Measurements from ENCODE around the gene NHLRC2. TPM values are rescaled to one million over a fixed set of nuclear protein-coding genes. Genes with fewer than 3 reads are reported as not detected.
A peak's percentile ranks its signal among the peaks of the same experiment; 100 is the strongest.
"Not testable (repeated sequence)": the region's sequence is repeated elsewhere in the genome, so short reads cannot be mapped to it uniquely, and the experiment has no call there.

NHLRC2 gene, protein sequence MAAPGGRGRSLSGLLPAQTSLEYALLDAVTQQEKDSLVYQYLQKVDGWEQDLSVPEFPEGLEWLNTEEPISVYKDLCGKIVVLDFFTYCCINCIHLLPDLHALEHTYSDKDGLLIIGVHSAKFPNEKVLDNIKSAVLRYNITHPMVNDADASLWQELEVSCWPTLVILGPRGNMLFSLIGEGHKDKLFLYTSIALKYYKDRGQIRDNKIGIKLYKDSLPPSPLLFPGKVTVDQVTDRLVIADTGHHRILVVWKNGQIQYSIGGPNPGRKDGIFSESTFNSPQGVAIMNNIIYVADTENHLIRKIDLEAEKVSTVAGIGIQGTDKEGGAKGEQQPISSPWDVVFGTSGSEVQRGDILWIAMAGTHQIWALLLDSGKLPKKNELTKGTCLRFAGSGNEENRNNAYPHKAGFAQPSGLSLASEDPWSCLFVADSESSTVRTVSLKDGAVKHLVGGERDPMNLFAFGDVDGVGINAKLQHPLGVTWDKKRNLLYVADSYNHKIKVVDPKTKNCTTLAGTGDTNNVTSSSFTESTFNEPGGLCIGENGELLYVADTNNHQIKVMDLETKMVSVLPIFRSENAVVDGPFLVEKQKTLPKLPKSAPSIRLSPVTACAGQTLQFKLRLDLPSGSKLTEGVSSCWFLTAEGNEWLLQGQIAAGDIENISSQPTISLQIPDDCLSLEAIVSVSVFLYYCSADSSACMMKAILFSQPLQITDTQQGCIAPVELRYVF
- total RNA-seq (ENCODE audit: low replicate concordance), result 38.0 and 47.6 TPM in 2 replicates

DNA sequence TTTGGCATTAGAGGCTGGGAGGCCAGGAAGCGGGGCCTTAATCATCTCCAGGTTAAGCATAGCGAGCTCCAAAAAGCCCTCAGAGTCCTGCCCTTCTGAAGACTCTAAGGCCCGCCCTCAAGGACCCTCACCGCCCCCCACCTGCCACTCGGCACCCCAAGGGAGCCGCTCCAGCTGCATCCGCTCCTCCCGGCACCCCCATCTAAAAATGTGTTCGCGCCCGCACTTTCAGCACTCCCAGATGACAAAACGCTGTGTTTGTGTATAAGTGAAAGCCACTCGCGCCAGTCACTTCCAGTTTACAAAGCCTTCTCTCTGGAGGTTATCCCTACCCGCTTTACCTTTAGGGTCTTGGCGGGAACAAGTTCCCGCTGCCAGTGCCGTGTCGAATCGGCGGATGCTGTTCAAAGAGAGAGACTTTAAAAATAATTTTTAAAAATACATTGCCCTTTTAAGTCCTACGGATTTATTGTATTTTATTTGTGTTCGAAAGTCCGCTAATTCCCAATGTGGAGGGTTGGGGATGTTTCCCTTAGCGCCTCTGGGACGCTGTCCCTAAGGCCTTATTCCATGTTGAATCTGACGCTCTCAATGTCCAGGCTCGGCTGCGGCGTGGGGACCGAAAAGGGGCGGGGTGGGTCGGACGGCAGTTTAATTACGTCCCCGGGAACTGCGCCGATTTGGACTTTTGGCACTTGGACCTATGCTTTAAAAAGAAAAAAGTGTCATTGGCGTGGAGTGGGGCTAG is at the start of gene NHLRC2, which contains the start of gene DCLRE1A:
TSS of gene NHLRC2 (plus strand) at position 649 of the 748 bp plus-strand sequence. CDS start 212 bp downstream, outside the sequence.
TSS of gene DCLRE1A (minus strand) at position 70 of the 748 bp plus-strand sequence. CDS start 900 bp downstream, outside the sequence.
- H3K4me2 ChIP-seq, result peak within 1 kb of the TSS; percentile 93
- H3K27me3 ChIP-seq, result no peaks in the 10 kb centered on the region
- H3K27ac ChIP-seq, result peak within 1 kb of the TSS; percentile 67
- TF ChIP-seq EZH2phosphoT487 (IDR thresholded peaks at IDR 0.05) (peak; percentile 48), EZH2 (IDR thresholded peaks at IDR 0.05) (no peak)
- H3K4me3 ChIP-seq, result peak within 1 kb of the TSS; percentile 86
- peaks cover 5% of the 10 kb centered on the region for H3K36me3 ChIP-seq
- peaks cover 48% of the 10 kb centered on the region for H3K4me1 ChIP-seq
- H4K20me1 ChIP-seq (ENCODE audit: low read depth), result no peaks in the 10 kb centered on the region
- Mint-ChIP-seq H3K9me3 (no peaks in the 10 kb centered on the region), H3K27ac (peak within 1 kb of the TSS; percentile 100), H3K4me1 (peaks cover 42% of the 10 kb centered on the region), H3K4me3 (peak within 1 kb of the TSS; percentile 96), H3K27me3 (ENCODE audit: insufficient read depth, low read depth) (no peaks in the 10 kb centered on the region), H3K36me3 (peaks cover 13% of the 10 kb centered on the region)
- peaks cover 76% of the 10 kb centered on the region for H3K79me2 ChIP-seq (ENCODE audit: low read depth)
- H3K9ac ChIP-seq, result peak within 1 kb of the TSS; percentile 78
- DNase-seq (ENCODE audit: low spot score), result peak; percentile 88
- H3F3A ChIP-seq (ENCODE audit: low read depth), result peaks cover 3% of the 10 kb centered on the region
- H3K9me3 ChIP-seq (ENCODE audit: low read depth), result no peaks in the 10 kb centered on the region
- H2AFZ ChIP-seq (replicated peaks), result peak within 1 kb of the TSS; percentile 97

DNA sequence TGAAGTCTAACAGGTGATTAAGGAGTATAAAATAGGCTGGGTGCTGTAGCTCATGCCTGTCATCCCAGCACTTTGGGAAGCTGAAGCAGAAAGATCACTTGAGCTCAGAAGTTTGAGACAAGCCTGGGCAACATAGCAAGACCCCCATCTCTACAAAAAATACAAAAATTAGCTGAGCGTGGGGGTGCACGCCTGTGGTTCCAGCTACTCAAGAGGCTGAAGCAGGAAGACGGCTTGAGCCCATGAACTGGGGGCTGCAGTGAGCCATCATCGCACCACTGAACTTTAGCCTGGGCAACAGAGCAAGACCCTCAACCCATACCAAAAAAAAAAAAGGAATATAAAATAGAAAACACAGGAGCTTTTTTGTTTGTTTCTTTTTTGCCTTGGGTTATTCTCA is 48.0 kb upstream of the NHLRC2 start:
- TF ChIP-seq EZH2 (IDR thresholded peaks at IDR 0.05) (no peak), EZH2phosphoT487 (IDR thresholded peaks at IDR 0.05) (no peak)
- TF ChIP-seq, protein P1, sequence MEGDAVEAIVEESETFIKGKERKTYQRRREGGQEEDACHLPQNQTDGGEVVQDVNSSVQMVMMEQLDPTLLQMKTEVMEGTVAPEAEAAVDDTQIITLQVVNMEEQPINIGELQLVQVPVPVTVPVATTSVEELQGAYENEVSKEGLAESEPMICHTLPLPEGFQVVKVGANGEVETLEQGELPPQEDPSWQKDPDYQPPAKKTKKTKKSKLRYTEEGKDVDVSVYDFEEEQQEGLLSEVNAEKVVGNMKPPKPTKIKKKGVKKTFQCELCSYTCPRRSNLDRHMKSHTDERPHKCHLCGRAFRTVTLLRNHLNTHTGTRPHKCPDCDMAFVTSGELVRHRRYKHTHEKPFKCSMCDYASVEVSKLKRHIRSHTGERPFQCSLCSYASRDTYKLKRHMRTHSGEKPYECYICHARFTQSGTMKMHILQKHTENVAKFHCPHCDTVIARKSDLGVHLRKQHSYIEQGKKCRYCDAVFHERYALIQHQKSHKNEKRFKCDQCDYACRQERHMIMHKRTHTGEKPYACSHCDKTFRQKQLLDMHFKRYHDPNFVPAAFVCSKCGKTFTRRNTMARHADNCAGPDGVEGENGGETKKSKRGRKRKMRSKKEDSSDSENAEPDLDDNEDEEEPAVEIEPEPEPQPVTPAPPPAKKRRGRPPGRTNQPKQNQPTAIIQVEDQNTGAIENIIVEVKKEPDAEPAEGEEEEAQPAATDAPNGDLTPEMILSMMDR (IDR thresholded peaks at IDR 0.05), result no peak
- no peaks in the 10 kb centered on the region for H4K20me1 ChIP-seq (ENCODE audit: low read depth)
- no peak overlapping the region for H3K27ac ChIP-seq
- no peaks in the 10 kb centered on the region for H3K36me3 ChIP-seq
- H3K79me2 ChIP-seq (ENCODE audit: low read depth), result no peaks in the 10 kb centered on the region
- H3K4me2 ChIP-seq, result no peak overlapping the region
- peaks cover 3% of the 10 kb centered on the region for H3K27me3 Mint-ChIP-seq (ENCODE audit: insufficient read depth, low read depth)
- no peaks in the 10 kb centered on the region for H3K4me1 ChIP-seq
- no peaks in the 10 kb centered on the region for H3K4me1 Mint-ChIP-seq
- H3K9ac ChIP-seq, result no peak overlapping the region
- H3K9me3 Mint-ChIP-seq, result no peaks in the 10 kb centered on the region
- no peak for DNase-seq (ENCODE audit: low spot score)
- H3K36me3 Mint-ChIP-seq, result no peaks in the 10 kb centered on the region
- no peak overlapping the region for H3K4me3 ChIP-seq
- no peak overlapping the region for H3K27ac Mint-ChIP-seq
- H3K9me3 ChIP-seq (ENCODE audit: low read depth), result no peaks in the 10 kb centered on the region
- H2AFZ ChIP-seq (replicated peaks), result no peak overlapping the region
- H3K27me3 ChIP-seq, result no peaks in the 10 kb centered on the region
- H3K4me3 Mint-ChIP-seq, result no peak overlapping the region
- no peaks in the 10 kb centered on the region for H3F3A ChIP-seq (ENCODE audit: low read depth)

DNA sequence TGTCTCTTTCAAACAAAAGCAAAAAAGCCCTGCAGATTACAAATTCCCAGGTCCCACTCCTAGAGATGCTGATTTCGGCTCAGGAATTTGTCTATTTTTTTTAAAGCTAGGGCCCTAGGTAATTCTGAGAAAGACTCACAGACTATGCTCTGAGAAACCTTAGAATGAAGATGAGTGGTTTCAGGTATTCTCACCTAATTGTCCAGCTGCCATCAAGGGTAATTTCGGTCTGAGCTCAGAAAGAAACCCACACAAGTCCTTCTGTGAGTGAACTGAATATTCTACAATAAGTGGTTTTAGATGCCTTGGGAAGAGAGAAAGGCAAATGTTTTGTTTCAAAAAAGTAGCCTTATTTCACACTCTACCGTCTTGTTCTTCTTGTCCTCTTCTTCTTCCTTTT is 46.3 kb upstream of the NHLRC2 start:
- DNase-seq (ENCODE audit: low spot score), result no peak
- H3K9me3 ChIP-seq (ENCODE audit: low read depth), result no peaks in the 10 kb centered on the region
- H3K4me3 Mint-ChIP-seq, result no peak overlapping the region
- no peak overlapping the region for H3K27ac ChIP-seq
- H4K20me1 ChIP-seq (ENCODE audit: low read depth), result no peaks in the 10 kb centered on the region
- H3K4me1 Mint-ChIP-seq, result no peaks in the 10 kb centered on the region
- H3K4me2 ChIP-seq, result no peak overlapping the region
- no peak for TF ChIP-seq EZH2 (IDR thresholded peaks at IDR 0.05)
- TF ChIP-seq, protein P1 (IDR thresholded peaks at IDR 0.05), result no peak
- no peak overlapping the region for H3K27ac Mint-ChIP-seq
- H3K27me3 Mint-ChIP-seq (ENCODE audit: insufficient read depth, low read depth), result peaks cover 3% of the 10 kb centered on the region
- no peaks in the 10 kb centered on the region for H3K27me3 ChIP-seq
- no peaks in the 10 kb centered on the region for H3K36me3 Mint-ChIP-seq
- H3K4me3 ChIP-seq, result no peak overlapping the region
- H3K4me1 ChIP-seq, result no peaks in the 10 kb centered on the region
- no peaks in the 10 kb centered on the region for H3F3A ChIP-seq (ENCODE audit: low read depth)
- H2AFZ ChIP-seq (replicated peaks), result no peak overlapping the region
- H3K36me3 ChIP-seq, result no peaks in the 10 kb centered on the region
- H3K9ac ChIP-seq, result no peak overlapping the region
- H3K79me2 ChIP-seq (ENCODE audit: low read depth), result no peaks in the 10 kb centered on the region
- no peaks in the 10 kb centered on the region for H3K9me3 Mint-ChIP-seq

DNA sequence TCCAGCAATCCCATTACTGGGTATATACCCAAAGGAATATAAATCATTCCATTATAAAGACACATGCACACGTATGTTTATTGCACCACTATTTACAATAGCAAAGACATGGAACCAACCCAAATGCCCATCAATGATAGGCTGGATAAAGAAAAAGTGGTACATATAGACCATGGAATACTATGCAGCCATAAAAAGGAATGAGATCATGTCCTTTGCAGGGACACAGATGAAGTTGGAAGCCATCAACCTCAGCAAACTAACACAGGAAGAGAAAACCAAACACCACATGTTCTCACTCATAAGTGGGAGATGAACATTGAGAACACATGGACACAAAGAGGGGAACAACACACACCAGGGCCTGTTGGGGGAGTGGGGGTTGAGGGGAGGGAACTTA is 39.8 kb upstream of the NHLRC2 start:
- H3K27ac Mint-ChIP-seq; H3K27ac ChIP-seq; DNase-seq (ENCODE audit: low spot score); H3F3A ChIP-seq (ENCODE audit: low read depth); H3K9ac ChIP-seq; H3K36me3 Mint-ChIP-seq; H3K27me3 ChIP-seq; H4K20me1 ChIP-seq (ENCODE audit: low read depth); H3K79me2 ChIP-seq (ENCODE audit: low read depth); H3K4me3 ChIP-seq; H3K9me3 Mint-ChIP-seq; H3K4me1 Mint-ChIP-seq; H3K4me2 ChIP-seq; H3K27me3 Mint-ChIP-seq (ENCODE audit: insufficient read depth, low read depth); H3K9me3 ChIP-seq (ENCODE audit: low read depth); H3K4me3 Mint-ChIP-seq; H3K4me1 ChIP-seq; H2AFZ ChIP-seq (replicated peaks); H3K36me3 ChIP-seq: not testable (repeated sequence)

Data from neural progenitor cell (in vitro differentiated cells).